HG03103 (cell line): Measurements from ENCODE around the gene TUBGCP6.
"Not testable (repeated sequence)": the region's sequence is repeated elsewhere in the genome, so short reads cannot be mapped to it uniquely, and the experiment has no call there.

ENCODE experiments used
- ATAC-seq: cut with Tn5 transposase; IDR thresholded peaks from one replicate; pipeline ENCODE4 v1.9.1; 2021; ENCODE audit warnings: low read depth; ENCODE audit not compliant: unreplicated experiment

The TUBGCP6 gene

GRCh38 chr22:50171965-50172421 lies 72.8 kb downstream of the TUBGCP6 start:
- no peak for ATAC-seq

- no peak for ATAC-seq
These were observed 73.4 kb downstream of the TUBGCP6 start for GRCh38 chr22:50171319-50171964.

GRCh38 chr22:50170453-50171318 lies 74.1 kb downstream of the TUBGCP6 start, which contains the start of gene PANX2:
TSS of gene PANX2 (plus strand) at chr22:50170731. CDS start at chr22:50170731, 0 bp downstream.
- ATAC-seq, result no peak

GRCh38 chr22:50169774-50170341 lies 75.0 kb downstream of the TUBGCP6 start:
- no peak for ATAC-seq

- ATAC-seq, result no peak
These were observed 75.6 kb downstream of the TUBGCP6 start for GRCh38 chr22:50169181-50169759.

GRCh38 chr22:50168490-50169180 lies 76.2 kb downstream of the TUBGCP6 start:
- ATAC-seq, result not testable (repeated sequence)

- ATAC-seq, result no peak
These were observed 76.9 kb downstream of the TUBGCP6 start for GRCh38 chr22:50167689-50168489.
